ENCODE data around the gene OR6Q1. TPM values are rescaled to one million over a fixed set of nuclear protein-coding genes. Genes with fewer than 3 reads are reported as not detected.
"Not testable (repeated sequence)": the region's sequence is repeated elsewhere in the genome, so short reads cannot be mapped to it uniquely, and the experiment has no call there.

OR6Q1 gene
- total RNA-seq, 1 donor from 2014 or later: not detected

GRCh38 chr11:57983191-57983590 lies 47.6 kb upstream of the OR6Q1 start:
- H3K79me2 ChIP-seq (ENCODE audit: low read depth): no peaks in the 10 kb centered on the region

GRCh38 chr11:57999523-57999922 lies 31.2 kb upstream of the OR6Q1 start:
- not testable (repeated sequence) for H2AFZ ChIP-seq (replicated peaks); H3K4me2 ChIP-seq; H3K27me3 Mint-ChIP-seq (ENCODE audit: insufficient read depth, low read depth); H3K36me3 ChIP-seq; H3K4me3 Mint-ChIP-seq; H3K36me3 Mint-ChIP-seq; H3K9me3 Mint-ChIP-seq; H3K27ac ChIP-seq; H3K4me3 ChIP-seq; H3F3A ChIP-seq (ENCODE audit: low read depth); H3K4me1 ChIP-seq; H3K27ac Mint-ChIP-seq; H4K20me1 ChIP-seq (ENCODE audit: low read depth); H3K9ac ChIP-seq; H3K9me3 ChIP-seq (ENCODE audit: low read depth); H3K4me1 Mint-ChIP-seq; DNase-seq (ENCODE audit: low spot score); H3K79me2 ChIP-seq (ENCODE audit: low read depth); H3K27me3 ChIP-seq

More at GRCh38 chr11:57983191-57983590, 47.6 kb upstream of the OR6Q1 start:
- Histone ChIP-seq H3K27me3 (no peaks in the 10 kb centered on the region), H3K9ac (no peak overlapping the region), H3K36me3 (no peaks in the 10 kb centered on the region), H4K20me1 (ENCODE audit: low read depth) (no peaks in the 10 kb centered on the region), H3K27ac (peak overlapping the region; percentile 42), H2AFZ (replicated peaks) (no peak overlapping the region), H3K4me1 (peaks cover 19% of the 10 kb centered on the region), H3K9me3 (ENCODE audit: low read depth) (no peaks in the 10 kb centered on the region), H3K4me2 (peak overlapping the region; percentile 14), H3K4me3 (no peak overlapping the region), H3F3A (ENCODE audit: low read depth) (no peaks in the 10 kb centered on the region)
- DNase-seq (ENCODE audit: low spot score): no peak
- Mint-ChIP-seq H3K9me3 (no peaks in the 10 kb centered on the region), H3K4me1 (peaks cover 15% of the 10 kb centered on the region), H3K27me3 (ENCODE audit: insufficient read depth, low read depth) (no peaks in the 10 kb centered on the region), H3K4me3 (no peak overlapping the region), H3K27ac (no peak overlapping the region), H3K36me3 (no peaks in the 10 kb centered on the region)
- TF ChIP-seq EZH2phosphoT487 (IDR thresholded peaks at IDR 0.05): no peak
- TF ChIP-seq, protein P1, sequence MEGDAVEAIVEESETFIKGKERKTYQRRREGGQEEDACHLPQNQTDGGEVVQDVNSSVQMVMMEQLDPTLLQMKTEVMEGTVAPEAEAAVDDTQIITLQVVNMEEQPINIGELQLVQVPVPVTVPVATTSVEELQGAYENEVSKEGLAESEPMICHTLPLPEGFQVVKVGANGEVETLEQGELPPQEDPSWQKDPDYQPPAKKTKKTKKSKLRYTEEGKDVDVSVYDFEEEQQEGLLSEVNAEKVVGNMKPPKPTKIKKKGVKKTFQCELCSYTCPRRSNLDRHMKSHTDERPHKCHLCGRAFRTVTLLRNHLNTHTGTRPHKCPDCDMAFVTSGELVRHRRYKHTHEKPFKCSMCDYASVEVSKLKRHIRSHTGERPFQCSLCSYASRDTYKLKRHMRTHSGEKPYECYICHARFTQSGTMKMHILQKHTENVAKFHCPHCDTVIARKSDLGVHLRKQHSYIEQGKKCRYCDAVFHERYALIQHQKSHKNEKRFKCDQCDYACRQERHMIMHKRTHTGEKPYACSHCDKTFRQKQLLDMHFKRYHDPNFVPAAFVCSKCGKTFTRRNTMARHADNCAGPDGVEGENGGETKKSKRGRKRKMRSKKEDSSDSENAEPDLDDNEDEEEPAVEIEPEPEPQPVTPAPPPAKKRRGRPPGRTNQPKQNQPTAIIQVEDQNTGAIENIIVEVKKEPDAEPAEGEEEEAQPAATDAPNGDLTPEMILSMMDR (IDR thresholded peaks at IDR 0.05): no peak
- no peak for TF ChIP-seq EZH2 (IDR thresholded peaks at IDR 0.05)

DNA sequence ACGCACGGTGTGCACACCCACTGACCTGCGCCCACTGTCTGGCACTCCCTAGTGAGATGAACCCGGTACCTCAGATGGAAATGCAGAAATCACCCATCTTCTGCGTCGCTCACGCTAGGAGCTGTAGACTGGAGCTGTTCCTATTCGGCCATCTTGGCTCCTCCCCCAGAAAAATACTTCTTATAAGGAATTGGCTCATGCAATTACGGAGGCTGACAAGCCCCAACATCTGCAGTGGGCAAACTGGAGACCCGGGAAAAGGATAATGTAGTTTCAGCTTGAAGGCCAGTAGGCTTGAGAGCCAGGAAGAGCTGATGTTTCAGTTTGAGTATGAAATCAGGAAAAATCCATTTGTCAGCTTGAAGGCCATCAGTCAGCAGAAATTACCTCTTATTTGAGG lies 30.7 kb upstream of the OR6Q1 start:
- H3K9me3 Mint-ChIP-seq; H3K4me2 ChIP-seq; H3K27me3 Mint-ChIP-seq (ENCODE audit: insufficient read depth, low read depth): not testable (repeated sequence)

DNA sequence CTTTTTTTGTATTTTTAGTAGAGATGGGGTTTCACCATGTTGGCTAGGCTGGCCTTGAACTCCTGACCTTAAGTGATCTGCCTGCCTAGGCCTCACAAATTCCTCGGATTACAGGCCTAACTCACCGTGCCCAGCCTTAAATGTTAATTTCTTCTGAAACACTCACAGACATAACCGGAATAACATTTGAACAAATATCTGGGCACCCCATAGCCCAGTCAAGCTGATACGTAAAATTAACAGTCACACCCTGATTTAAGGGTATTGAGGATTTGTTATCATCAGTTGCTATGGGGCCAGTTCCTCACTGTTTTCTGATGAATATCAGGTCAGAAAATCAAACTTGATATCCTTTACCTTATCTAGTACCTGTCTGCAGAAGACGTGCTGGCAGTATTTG lies 30.1 kb upstream of the OR6Q1 start:
- Histone ChIP-seq H3K4me1 (peaks cover 8% of the 10 kb centered on the region), H3K79me2 (ENCODE audit: low read depth) (no peaks in the 10 kb centered on the region)
- TF ChIP-seq EZH2 (IDR thresholded peaks at IDR 0.05): no peak
- TF ChIP-seq, protein P1 (IDR thresholded peaks at IDR 0.05): no peak
- no peak for TF ChIP-seq EZH2phosphoT487 (IDR thresholded peaks at IDR 0.05)

More for the DNA sequence above, 30.7 kb upstream of the OR6Q1 start:
- H3F3A ChIP-seq (ENCODE audit: low read depth); H3K9ac ChIP-seq; H3K27me3 ChIP-seq; H3K4me1 Mint-ChIP-seq; H3K4me3 Mint-ChIP-seq; H2AFZ ChIP-seq (replicated peaks); H3K27ac ChIP-seq; H3K79me2 ChIP-seq (ENCODE audit: low read depth); H3K36me3 ChIP-seq; H3K27ac Mint-ChIP-seq; DNase-seq (ENCODE audit: low spot score); H3K4me3 ChIP-seq; H3K36me3 Mint-ChIP-seq; H3K4me1 ChIP-seq; H4K20me1 ChIP-seq (ENCODE audit: low read depth); H3K9me3 ChIP-seq (ENCODE audit: low read depth): not testable (repeated sequence)

More for the DNA sequence above, 30.1 kb upstream of the OR6Q1 start:
- Mint-ChIP-seq H3K9me3 (no peaks in the 10 kb centered on the region), H3K27me3 (ENCODE audit: insufficient read depth, low read depth) (peaks cover 3% of the 10 kb centered on the region), H3K36me3 (no peaks in the 10 kb centered on the region), H3K4me3 (no peak overlapping the region), H3K27ac (no peak overlapping the region), H3K4me1 (no peaks in the 10 kb centered on the region)
- H3K27me3 ChIP-seq: no peaks in the 10 kb centered on the region
- no peaks in the 10 kb centered on the region for H4K20me1 ChIP-seq (ENCODE audit: low read depth)
- H3K9me3 ChIP-seq (ENCODE audit: low read depth): no peaks in the 10 kb centered on the region
- H3K4me2 ChIP-seq: no peak overlapping the region
- no peak overlapping the region for H2AFZ ChIP-seq (replicated peaks)
- H3K27ac ChIP-seq: no peak overlapping the region
- no peak for DNase-seq (ENCODE audit: low spot score)
- H3F3A ChIP-seq (ENCODE audit: low read depth): no peaks in the 10 kb centered on the region
- H3K36me3 ChIP-seq: no peaks in the 10 kb centered on the region
- no peak overlapping the region for H3K9ac ChIP-seq
- H3K4me3 ChIP-seq: no peak overlapping the region

Measured in neural progenitor cell (in vitro differentiated cells).